H1 (cell line): ENCODE results near the gene ARMH2. TPM values are rescaled to one million over a fixed set of nuclear protein-coding genes. Genes with fewer than 3 reads are reported as not detected.

Experiments used
- polyA plus RNA-seq, 7 experiments: library from polyadenylated mRNA; depleted of rRNA in 3 of 7; stranded (reverse) in 5 of 7; unstranded in 2 of 7; fragments of >200 nt in 5 of 7; fragments of 200-250 nt in 2 of 7; gene quantifications; 1 replicate in 5 of 7; 2 replicates in 1 of 7; 4 replicates in 1 of 7; pipeline versions ENCODE4 v1.2.1 to v1.2.3, GENCODE V29; 2011 to 2013; ENCODE audit warnings: missing spikeins in 2 of 7, mixed read lengths in 2 of 7
- total RNA-seq: library from RNA; stranded (reverse); fragmentation: NEBNext Ultra II Directional; extraction: Animal tissue kit (Norgen Biotek cat#: 25700); gene quantifications from 2 replicates; pipeline ENCODE4 v1.2.1, GENCODE V29; 2021
- TF ChIP-seq, protein P1 (sequence below): fragments of 300-600 bp; sonication (generic); IDR thresholded peaks from 2 replicates; pipeline ENCODE4 v1.7.1; 2012; ENCODE audit warnings: low read length, moderate library complexity, mild to moderate bottlenecking, inconsistent platforms; ENCODE audit not compliant: insufficient replicate concordance

ARMH2 gene
- total and polyA plus RNA-seq, 2 of the 8 experiments (the other 6 are each of a cell fraction or from before 2014, with no cell fraction given), result not detected

DNA sequence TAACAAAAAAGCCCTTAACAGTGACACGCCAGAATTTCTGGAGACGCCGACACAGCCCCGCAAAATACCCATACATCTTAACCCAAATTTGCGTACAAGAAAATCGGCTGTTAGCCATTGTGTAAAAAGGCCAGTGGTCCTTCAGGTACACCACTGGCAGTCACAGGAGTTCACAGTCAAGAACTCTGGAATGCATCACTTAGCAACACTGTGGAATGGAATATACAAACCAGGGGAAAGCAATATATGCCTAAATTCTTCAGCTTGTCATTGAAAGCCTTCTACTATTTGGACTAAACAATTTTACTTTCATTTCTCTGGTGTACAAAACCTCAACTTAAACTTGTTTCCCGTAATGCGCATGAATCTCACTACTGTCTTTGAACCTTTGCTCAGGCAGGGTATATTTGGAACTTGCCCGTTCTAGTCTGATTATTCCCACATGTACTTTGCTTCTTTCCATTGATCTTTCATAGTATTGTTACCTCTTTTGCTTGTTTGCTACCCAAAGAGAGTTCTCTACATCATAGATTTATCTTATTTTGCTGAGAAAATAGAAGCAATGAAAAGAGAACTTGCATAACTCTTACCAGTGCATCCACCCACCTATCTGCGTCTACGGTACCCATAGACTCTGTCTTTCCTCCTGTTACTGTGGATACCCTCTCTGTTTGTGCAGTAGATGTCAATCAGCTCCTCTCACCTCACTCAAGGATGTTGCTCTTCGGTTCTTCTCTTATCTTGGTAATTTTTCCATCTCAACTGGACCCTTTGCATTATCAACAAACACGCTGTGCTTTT, at the start of gene ARMH2 (continued):
- TF ChIP-seq, protein P1, sequence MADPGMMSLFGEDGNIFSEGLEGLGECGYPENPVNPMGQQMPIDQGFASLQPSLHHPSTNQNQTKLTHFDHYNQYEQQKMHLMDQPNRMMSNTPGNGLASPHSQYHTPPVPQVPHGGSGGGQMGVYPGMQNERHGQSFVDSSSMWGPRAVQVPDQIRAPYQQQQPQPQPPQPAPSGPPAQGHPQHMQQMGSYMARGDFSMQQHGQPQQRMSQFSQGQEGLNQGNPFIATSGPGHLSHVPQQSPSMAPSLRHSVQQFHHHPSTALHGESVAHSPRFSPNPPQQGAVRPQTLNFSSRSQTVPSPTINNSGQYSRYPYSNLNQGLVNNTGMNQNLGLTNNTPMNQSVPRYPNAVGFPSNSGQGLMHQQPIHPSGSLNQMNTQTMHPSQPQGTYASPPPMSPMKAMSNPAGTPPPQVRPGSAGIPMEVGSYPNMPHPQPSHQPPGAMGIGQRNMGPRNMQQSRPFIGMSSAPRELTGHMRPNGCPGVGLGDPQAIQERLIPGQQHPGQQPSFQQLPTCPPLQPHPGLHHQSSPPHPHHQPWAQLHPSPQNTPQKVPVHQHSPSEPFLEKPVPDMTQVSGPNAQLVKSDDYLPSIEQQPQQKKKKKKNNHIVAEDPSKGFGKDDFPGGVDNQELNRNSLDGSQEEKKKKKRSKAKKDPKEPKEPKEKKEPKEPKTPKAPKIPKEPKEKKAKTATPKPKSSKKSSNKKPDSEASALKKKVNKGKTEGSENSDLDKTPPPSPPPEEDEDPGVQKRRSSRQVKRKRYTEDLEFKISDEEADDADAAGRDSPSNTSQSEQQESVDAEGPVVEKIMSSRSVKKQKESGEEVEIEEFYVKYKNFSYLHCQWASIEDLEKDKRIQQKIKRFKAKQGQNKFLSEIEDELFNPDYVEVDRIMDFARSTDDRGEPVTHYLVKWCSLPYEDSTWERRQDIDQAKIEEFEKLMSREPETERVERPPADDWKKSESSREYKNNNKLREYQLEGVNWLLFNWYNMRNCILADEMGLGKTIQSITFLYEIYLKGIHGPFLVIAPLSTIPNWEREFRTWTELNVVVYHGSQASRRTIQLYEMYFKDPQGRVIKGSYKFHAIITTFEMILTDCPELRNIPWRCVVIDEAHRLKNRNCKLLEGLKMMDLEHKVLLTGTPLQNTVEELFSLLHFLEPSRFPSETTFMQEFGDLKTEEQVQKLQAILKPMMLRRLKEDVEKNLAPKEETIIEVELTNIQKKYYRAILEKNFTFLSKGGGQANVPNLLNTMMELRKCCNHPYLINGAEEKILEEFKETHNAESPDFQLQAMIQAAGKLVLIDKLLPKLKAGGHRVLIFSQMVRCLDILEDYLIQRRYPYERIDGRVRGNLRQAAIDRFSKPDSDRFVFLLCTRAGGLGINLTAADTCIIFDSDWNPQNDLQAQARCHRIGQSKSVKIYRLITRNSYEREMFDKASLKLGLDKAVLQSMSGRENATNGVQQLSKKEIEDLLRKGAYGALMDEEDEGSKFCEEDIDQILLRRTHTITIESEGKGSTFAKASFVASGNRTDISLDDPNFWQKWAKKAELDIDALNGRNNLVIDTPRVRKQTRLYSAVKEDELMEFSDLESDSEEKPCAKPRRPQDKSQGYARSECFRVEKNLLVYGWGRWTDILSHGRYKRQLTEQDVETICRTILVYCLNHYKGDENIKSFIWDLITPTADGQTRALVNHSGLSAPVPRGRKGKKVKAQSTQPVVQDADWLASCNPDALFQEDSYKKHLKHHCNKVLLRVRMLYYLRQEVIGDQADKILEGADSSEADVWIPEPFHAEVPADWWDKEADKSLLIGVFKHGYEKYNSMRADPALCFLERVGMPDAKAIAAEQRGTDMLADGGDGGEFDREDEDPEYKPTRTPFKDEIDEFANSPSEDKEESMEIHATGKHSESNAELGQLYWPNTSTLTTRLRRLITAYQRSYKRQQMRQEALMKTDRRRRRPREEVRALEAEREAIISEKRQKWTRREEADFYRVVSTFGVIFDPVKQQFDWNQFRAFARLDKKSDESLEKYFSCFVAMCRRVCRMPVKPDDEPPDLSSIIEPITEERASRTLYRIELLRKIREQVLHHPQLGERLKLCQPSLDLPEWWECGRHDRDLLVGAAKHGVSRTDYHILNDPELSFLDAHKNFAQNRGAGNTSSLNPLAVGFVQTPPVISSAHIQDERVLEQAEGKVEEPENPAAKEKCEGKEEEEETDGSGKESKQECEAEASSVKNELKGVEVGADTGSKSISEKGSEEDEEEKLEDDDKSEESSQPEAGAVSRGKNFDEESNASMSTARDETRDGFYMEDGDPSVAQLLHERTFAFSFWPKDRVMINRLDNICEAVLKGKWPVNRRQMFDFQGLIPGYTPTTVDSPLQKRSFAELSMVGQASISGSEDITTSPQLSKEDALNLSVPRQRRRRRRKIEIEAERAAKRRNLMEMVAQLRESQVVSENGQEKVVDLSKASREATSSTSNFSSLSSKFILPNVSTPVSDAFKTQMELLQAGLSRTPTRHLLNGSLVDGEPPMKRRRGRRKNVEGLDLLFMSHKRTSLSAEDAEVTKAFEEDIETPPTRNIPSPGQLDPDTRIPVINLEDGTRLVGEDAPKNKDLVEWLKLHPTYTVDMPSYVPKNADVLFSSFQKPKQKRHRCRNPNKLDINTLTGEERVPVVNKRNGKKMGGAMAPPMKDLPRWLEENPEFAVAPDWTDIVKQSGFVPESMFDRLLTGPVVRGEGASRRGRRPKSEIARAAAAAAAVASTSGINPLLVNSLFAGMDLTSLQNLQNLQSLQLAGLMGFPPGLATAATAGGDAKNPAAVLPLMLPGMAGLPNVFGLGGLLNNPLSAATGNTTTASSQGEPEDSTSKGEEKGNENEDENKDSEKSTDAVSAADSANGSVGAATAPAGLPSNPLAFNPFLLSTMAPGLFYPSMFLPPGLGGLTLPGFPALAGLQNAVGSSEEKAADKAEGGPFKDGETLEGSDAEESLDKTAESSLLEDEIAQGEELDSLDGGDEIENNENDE, result no peak
